OCI-LY3 (cell line): Measurements from ENCODE around the gene PLB1.

Experiments
- H2AFZ ChIP-seq: fragments of 200-600, 300-600 bp; shearing (Covaris generic); 2 replicates; pipeline ENCODE4 v1.6.0; 2014; ENCODE audit warnings: antibody characterized with exemption, low read depth, low read length
- H3K27ac ChIP-seq: fragments of 200-600, 300-600 bp; sonication (generic); 2 replicates; pipeline ENCODE4 v1.5.1; 2014; ENCODE audit warnings: mild to moderate bottlenecking, low read length, moderate library complexity, mixed read lengths
- H3K27me3 ChIP-seq: fragments of 200-600, 300-600 bp; sonication (generic); 2 replicates; pipeline ENCODE4 v1.6.1; 2014; ENCODE audit warnings: low read depth, low read length, mixed read lengths
- H3K36me3 ChIP-seq: fragments of 200-600, 300-600 bp; sonication (generic); replicated peaks from 2 replicates; pipeline ENCODE3; 2014; ENCODE audit warnings: low read depth, low read length, mixed read lengths
- H3K4me1 ChIP-seq: fragments of 300-600, 200-600 bp; sonication (generic); 2 replicates; pipeline ENCODE4 v1.6.1; 2014; ENCODE audit warnings: low read length, mixed read lengths
- H3K4me2 ChIP-seq: fragments of 200-600, 300-600 bp; sonication (generic); 2 replicates; pipeline ENCODE4 v1.6.1; 2014; ENCODE audit warnings: low read length, mixed read lengths
- H3K4me3 ChIP-seq: fragments of 300-600, 200-600 bp; sonication (generic); 2 replicates; pipeline ENCODE4 v1.5.1; 2014; ENCODE audit warnings: antibody characterized with exemption, mild to moderate bottlenecking, low read length, moderate library complexity
- H3K79me2 ChIP-seq: fragments of 300-600, 200-600 bp; shearing (Covaris generic); 2 replicates; pipeline ENCODE4 v1.6.1; 2014; ENCODE audit warnings: mild to moderate bottlenecking, low read length, mixed read lengths
- H3K9ac ChIP-seq: fragments of 300-600, 200-600 bp; shearing (Covaris generic); 2 replicates; pipeline ENCODE4 v1.6.0; 2014; ENCODE audit warnings: mild to moderate bottlenecking, low read length, moderate library complexity
- H3K9me3 ChIP-seq: fragments of 200-600, 300-600 bp; shearing (Covaris generic); 2 replicates; pipeline ENCODE4 v1.6.1; 2014; ENCODE audit warnings: low read length, mixed read lengths; ENCODE audit not compliant: insufficient read depth
- H4K20me1 ChIP-seq: fragments of 200-600, 300-600 bp; sonication (generic); 2 replicates; pipeline ENCODE4 v1.6.1; 2016; ENCODE audit warnings: low read length, mixed read lengths; ENCODE audit not compliant: insufficient read depth
- CTCF ChIP-seq: fragments of 200-600, 300-600 bp; sonication (generic); IDR thresholded peaks from 2 replicates; pipeline ENCODE4 v1.5.1; 2014; ENCODE audit warnings: antibody characterized with exemption, low read length, low read depth
- EZH2phosphoT487 ChIP-seq: fragments of 200-600 bp; shearing (Covaris generic); IDR thresholded peaks from 2 replicates; pipeline ENCODE4 v1.6.1; 2018; ENCODE audit warnings: antibody characterized with exemption, mixed run types, low read depth

Gene PLB1

DNA sequence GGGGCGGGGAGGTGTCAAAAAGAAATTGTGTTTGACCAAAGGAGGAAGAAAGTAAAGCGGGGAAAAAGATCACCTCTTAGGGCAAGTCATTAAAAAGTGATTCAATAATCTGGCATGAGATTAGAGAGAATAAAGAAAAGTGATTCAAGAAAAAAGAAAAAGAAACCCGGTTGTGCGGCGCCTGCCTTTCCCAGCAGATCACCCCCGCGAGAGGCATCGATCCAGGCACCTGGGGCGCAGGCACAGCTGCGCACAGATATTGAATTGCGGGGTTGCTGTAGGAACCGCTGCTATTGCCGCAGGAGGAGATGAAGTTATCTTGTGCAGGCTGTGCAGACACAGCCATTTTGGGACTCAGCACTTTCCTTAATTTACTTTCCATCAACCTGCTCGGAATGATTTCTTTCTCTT, 71.2 kb downstream of the PLB1 start:
- Histone ChIP-seq H3K27me3 (peaks cover 7% of the 10 kb centered on the region; the same call in 1 of the 2 replicates), H4K20me1 (no peaks in the 10 kb centered on the region)

GRCh38 chr2:28568036-28568435, 72.2 kb downstream of the PLB1 start:
- Histone ChIP-seq H3K36me3 (no peaks in the 10 kb centered on the region), H4K20me1 (no peaks in the 10 kb centered on the region), H3K79me2 (no peaks in the 10 kb centered on the region), H3K4me3 (no peak overlapping the region), H3K9me3 (no peaks in the 10 kb centered on the region), H3K27ac (no peak overlapping the region), H3K4me1 (peaks cover 4% of the 10 kb centered on the region), H3K27me3 (peaks cover 8% of the 10 kb centered on the region; the same call in 1 of the 2 replicates), H3K4me2 (no peak overlapping the region), H2AFZ (no peak overlapping the region), H3K9ac (no peak overlapping the region)
- TF ChIP-seq CTCF = no peak
- TF ChIP-seq EZH2phosphoT487 = no peak

More for the DNA sequence above, 71.2 kb downstream of the PLB1 start:
- Histone ChIP-seq H3K36me3 (no peaks in the 10 kb centered on the region), H3K4me3 (peak overlapping the region; percentile 91), H3K9ac (peak overlapping the region; percentile 55), H3K9me3 (no peaks in the 10 kb centered on the region), H3K79me2 (no peaks in the 10 kb centered on the region), H3K4me2 (peak overlapping the region; percentile 77), H3K4me1 (peaks cover 4% of the 10 kb centered on the region), H3K27ac (no peak overlapping the region), H2AFZ (peak overlapping the region; percentile 98)
- no peak for TF ChIP-seq CTCF
- TF ChIP-seq EZH2phosphoT487 = no peak

GRCh38 chr2:28568533-28568932, 72.7 kb downstream of the PLB1 start:
- Histone ChIP-seq H4K20me1 (no peaks in the 10 kb centered on the region), H3K4me1 (peaks cover 4% of the 10 kb centered on the region), H3K27ac (no peak overlapping the region), H3K4me2 (no peak overlapping the region), H3K9me3 (no peaks in the 10 kb centered on the region), H3K36me3 (no peaks in the 10 kb centered on the region), H3K4me3 (no peak overlapping the region), H3K9ac (no peak overlapping the region), H3K27me3 (peaks cover 8% of the 10 kb centered on the region; the same call in 1 of the 2 replicates), H2AFZ (no peak overlapping the region), H3K79me2 (no peaks in the 10 kb centered on the region)
- no peak for TF ChIP-seq EZH2phosphoT487
- no peak for TF ChIP-seq CTCF

GRCh38 chr2:28570431-28570830, 74.6 kb downstream of the PLB1 start:
- Histone ChIP-seq H3K4me3 (no peak overlapping the region), H3K4me1 (peaks cover 4% of the 10 kb centered on the region), H3K9ac (no peak overlapping the region), H3K36me3 (no peaks in the 10 kb centered on the region), H3K79me2 (no peaks in the 10 kb centered on the region), H3K4me2 (no peak overlapping the region), H3K9me3 (no peaks in the 10 kb centered on the region), H3K27ac (no peak overlapping the region), H3K27me3 (peaks cover 8% of the 10 kb centered on the region; the same call in 1 of the 2 replicates), H2AFZ (no peak overlapping the region), H4K20me1 (no peaks in the 10 kb centered on the region)
- TF ChIP-seq CTCF = no peak
- TF ChIP-seq EZH2phosphoT487 = no peak
